SK-N-SH treated with all-trans-retinoic acid at 6 μM for 48 hours (cell line): ENCODE data around the gene SQSTM1.
"Not testable (repeated sequence)": the region's sequence is repeated elsewhere in the genome, so short reads cannot be mapped to it uniquely, and the experiment has no call there.

ENCODE experiments used
- ATAC-seq: fragments of 200-7000 bp; cut with Tn5 transposase; 3 replicates; pipeline ENCODE4 v1.9.1; 2020; ENCODE audit warnings: mild to moderate bottlenecking, moderate library complexity
- ARNTL ChIP-seq: fragments of 450-650 bp; formaldehyde crosslinking; IDR thresholded peaks from 2 replicates; pipeline ENCODE4 v1.5.0; 2020; ENCODE audit warnings: low read depth, mild to moderate bottlenecking, moderate library complexity, borderline replicate concordance
- CSDC2 ChIP-seq: fragments of 250-450 bp; sonication (Bioruptor Pico); IDR thresholded peaks from 2 replicates; pipeline ENCODE4 v1.5.0; 2020; ENCODE audit warnings: mild to moderate bottlenecking, moderate library complexity
- CSRNP3 ChIP-seq: fragments of 250-450 bp; sonication (Bioruptor Pico); IDR thresholded peaks from 2 replicates; pipeline ENCODE4 v1.5.1; 2021; ENCODE audit warnings: mild to moderate bottlenecking, moderate library complexity
- ESRRG ChIP-seq: fragments of 250-450 bp; sonication (Bioruptor Pico); IDR thresholded peaks from 2 replicates; pipeline ENCODE4 v1.6.1; 2021; ENCODE audit warnings: mild to moderate bottlenecking
- OSR1 ChIP-seq: fragments of 250-450 bp; sonication (Bioruptor Pico); IDR thresholded peaks from 2 replicates; pipeline ENCODE4 v1.8.0; 2022; ENCODE audit warnings: moderate library complexity, mild to moderate bottlenecking, inconsistent platforms
- POU6F1 ChIP-seq: fragments of 250-450 bp; sonication (Bioruptor Pico); IDR thresholded peaks from 2 replicates; pipeline ENCODE4 v1.8.0; 2021; ENCODE audit warnings: low read depth, mild to moderate bottlenecking, moderate library complexity, borderline replicate concordance
- PPARA ChIP-seq: fragments of 250-450 bp; sonication (Bioruptor Pico); IDR thresholded peaks from 2 replicates; pipeline ENCODE4 v1.5.0; 2020; ENCODE audit warnings: mild to moderate bottlenecking, borderline replicate concordance
- TOX ChIP-seq: fragments of 250-450 bp; sonication (Bioruptor Pico); IDR thresholded peaks from 2 replicates; pipeline ENCODE4 v1.8.0; 2021; ENCODE audit warnings: mild to moderate bottlenecking, moderate library complexity, borderline replicate concordance
- TSHZ2 ChIP-seq: fragments of 250-450 bp; sonication (Bioruptor Pico); IDR thresholded peaks from 2 replicates; pipeline ENCODE4 v1.5.0; 2020; ENCODE audit warnings: mild to moderate bottlenecking, moderate library complexity
- ZC3H10 ChIP-seq: fragments of 250-450 bp; sonication (Bioruptor Pico); IDR thresholded peaks from 2 replicates; pipeline ENCODE4 v1.5.1; 2021; ENCODE audit warnings: mild to moderate bottlenecking, moderate library complexity
- ZFP3 ChIP-seq: fragments of 250-450 bp; sonication (Bioruptor Pico); IDR thresholded peaks from 2 replicates; pipeline ENCODE4 v1.5.0; 2020; ENCODE audit warnings: mild to moderate bottlenecking, moderate library complexity
- ZFP30 ChIP-seq: fragments of 450-650 bp; formaldehyde crosslinking; IDR thresholded peaks from 2 replicates; pipeline ENCODE4 v1.5.0; 2022; ENCODE audit warnings: mild to moderate bottlenecking, moderate library complexity
- ZNF70 ChIP-seq: fragments of 450-650 bp; formaldehyde crosslinking; IDR thresholded peaks from 2 replicates; pipeline ENCODE4 v1.5.0; 2020; ENCODE audit warnings: mild to moderate bottlenecking, moderate library complexity
- ZNF8 ChIP-seq: fragments of 450-650 bp; formaldehyde crosslinking; IDR thresholded peaks from 2 replicates; pipeline ENCODE4 v1.5.0; 2020; ENCODE audit warnings: mild to moderate bottlenecking, moderate library complexity
- TF ChIP-seq, protein P1 (sequence below): fragments of 250-450 bp; sonication (Bioruptor Pico); IDR thresholded peaks from 2 replicates; pipeline ENCODE4 v1.8.0; 2020; ENCODE audit warnings: mild to moderate bottlenecking, moderate library complexity, borderline replicate concordance

SQSTM1 gene

GRCh38 chr5:179870952-179871351 lies 50.2 kb downstream of the SQSTM1 start:
- no peak for ATAC-seq
- TF ChIP-seq TSHZ2 (CRISPR knock-in tag): no peak
- TF ChIP-seq POU6F1 (CRISPR knock-in tag): no peak
- TF ChIP-seq ZNF70: no peak
- no peak for TF ChIP-seq TOX (CRISPR knock-in tag)
- no peak for TF ChIP-seq ZFP3 (CRISPR knock-in tag)
- TF ChIP-seq ARNTL (CRISPR knock-in tag): no peak
- TF ChIP-seq ZC3H10 (CRISPR knock-in tag): no peak
- no peak for TF ChIP-seq OSR1 (CRISPR knock-in tag)
- no peak for TF ChIP-seq ZFP30 (CRISPR knock-in tag)
- TF ChIP-seq, all 23 proteins: peak for 0

DNA sequence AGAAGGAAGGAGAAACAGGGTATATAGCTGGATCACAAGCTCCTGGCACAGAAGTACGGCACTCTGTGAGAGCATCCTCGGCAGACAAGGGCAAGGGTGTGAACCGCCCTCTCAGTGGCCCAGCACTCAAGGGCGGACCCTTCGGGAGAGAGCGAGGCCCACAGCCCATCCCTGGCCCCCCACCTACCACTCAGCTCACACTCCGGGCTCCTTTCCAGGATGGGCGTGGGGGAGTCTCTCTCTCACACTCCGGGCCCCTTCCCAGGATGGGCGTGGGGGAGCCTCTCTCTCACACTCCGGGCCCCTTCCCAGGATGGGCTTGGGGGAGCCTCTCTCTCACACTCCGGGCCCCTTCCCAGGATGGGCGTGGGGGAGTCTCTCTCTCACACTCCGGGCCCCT lies 50.8 kb downstream of the SQSTM1 start:
- ATAC-seq: not testable (repeated sequence)

DNA sequence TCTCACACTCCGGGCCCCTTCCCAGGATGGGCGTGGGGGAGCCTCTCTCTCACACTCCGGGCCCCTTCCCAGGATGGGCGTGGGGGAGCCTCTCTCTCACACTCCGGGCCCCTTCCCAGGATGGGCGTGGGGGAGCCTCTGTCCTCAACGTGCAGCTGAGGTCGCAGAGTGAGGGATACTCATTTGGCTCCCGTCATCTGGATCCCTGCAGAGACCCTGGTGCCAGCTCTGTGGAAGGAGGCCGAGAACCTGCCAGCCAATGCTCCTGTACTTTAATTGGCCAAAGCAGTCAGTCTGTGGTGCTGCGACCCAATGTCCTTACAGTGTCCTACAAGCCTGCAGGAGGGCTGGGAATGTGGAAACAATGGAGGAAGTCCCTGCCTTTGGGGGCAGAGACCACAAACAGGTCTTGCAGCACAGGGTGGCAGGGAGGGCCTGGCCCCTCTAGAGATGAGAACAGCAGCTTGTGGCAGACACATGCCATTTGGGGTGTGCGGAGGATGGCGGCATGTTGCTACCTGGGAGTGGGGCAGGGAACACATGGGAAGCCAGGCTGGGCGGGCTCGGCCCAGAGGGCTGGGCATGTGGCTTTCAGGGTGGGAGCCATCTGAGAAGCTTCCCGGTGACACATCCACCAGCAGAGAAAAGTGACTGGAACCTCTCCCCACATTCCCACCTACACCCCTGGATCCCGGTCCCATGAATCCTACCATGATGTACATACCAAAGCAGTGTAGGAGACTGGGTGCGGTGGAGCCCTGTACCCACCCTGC lies 51.5 kb downstream of the SQSTM1 start:
- TF ChIP-seq ZNF70: no peak
- TF ChIP-seq PPARA (CRISPR knock-in tag): no peak
- TF ChIP-seq, protein P1, sequence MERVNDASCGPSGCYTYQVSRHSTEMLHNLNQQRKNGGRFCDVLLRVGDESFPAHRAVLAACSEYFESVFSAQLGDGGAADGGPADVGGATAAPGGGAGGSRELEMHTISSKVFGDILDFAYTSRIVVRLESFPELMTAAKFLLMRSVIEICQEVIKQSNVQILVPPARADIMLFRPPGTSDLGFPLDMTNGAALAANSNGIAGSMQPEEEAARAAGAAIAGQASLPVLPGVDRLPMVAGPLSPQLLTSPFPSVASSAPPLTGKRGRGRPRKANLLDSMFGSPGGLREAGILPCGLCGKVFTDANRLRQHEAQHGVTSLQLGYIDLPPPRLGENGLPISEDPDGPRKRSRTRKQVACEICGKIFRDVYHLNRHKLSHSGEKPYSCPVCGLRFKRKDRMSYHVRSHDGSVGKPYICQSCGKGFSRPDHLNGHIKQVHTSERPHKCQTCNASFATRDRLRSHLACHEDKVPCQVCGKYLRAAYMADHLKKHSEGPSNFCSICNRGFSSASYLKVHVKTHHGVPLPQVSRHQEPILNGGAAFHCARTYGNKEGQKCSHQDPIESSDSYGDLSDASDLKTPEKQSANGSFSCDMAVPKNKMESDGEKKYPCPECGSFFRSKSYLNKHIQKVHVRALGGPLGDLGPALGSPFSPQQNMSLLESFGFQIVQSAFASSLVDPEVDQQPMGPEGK (CRISPR knock-in tag): no peak
- no peak for TF ChIP-seq CSDC2 (CRISPR knock-in tag)
- no peak for TF ChIP-seq ARNTL (CRISPR knock-in tag)
- TF ChIP-seq CSRNP3 (CRISPR knock-in tag): no peak
- TF ChIP-seq ESRRG: no peak
- TF ChIP-seq ZNF8 (CRISPR knock-in tag): no peak
- no peak for TF ChIP-seq TSHZ2 (CRISPR knock-in tag)

More for the DNA sequence above, 51.5 kb downstream of the SQSTM1 start:
- ATAC-seq: no peak
